Esophagus squamous epithelium (tissue), 4 donors: ENCODE measurements around the gene TEAD4.

Source experiments
- POLR2A ChIP-seq, 4 donors: fragments of 450-650 bp; IDR thresholded peaks; one replicate each; pipeline ENCODE4 v1.6.1; 2017; ENCODE audit warnings: antibody characterized with exemption in 4 of 4, mild to moderate bottlenecking in 4 of 4, moderate library complexity in 3 of 4
- TF ChIP-seq, protein P1 (sequence below), 6 experiments: fragments of 450-650 bp in 4 of 6; fragments of 200-600 bp in 2 of 6; sonication (generic) in 2 of 6; IDR thresholded peaks; one replicate each; pipeline ENCODE4 v1.5.1; 2016 to 2019; ENCODE audit warnings: antibody characterized with exemption in 6 of 6, mild to moderate bottlenecking in 4 of 6, moderate library complexity in 4 of 6

DNA sequence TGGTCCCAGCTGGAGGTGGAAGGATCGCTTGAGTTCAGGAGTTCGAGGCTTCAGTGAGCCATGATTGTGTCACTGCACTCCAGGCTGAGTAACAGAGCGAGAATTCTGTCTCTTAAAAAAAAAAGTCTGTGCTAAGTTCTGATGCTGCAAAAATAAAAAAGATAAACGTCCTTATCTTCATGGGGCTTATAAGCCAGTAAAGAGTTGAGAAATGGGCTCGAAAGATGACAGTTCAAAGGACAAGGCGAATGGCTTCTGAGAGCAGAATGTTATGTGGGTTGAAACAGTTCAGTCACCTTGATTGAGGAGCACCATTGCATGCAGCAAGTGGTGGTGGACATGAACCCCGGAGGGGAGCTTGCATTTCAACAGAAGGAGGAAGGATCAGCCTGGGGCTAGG is 122.7 kb downstream of the TEAD4 start:
- TF ChIP-seq, protein P1, sequence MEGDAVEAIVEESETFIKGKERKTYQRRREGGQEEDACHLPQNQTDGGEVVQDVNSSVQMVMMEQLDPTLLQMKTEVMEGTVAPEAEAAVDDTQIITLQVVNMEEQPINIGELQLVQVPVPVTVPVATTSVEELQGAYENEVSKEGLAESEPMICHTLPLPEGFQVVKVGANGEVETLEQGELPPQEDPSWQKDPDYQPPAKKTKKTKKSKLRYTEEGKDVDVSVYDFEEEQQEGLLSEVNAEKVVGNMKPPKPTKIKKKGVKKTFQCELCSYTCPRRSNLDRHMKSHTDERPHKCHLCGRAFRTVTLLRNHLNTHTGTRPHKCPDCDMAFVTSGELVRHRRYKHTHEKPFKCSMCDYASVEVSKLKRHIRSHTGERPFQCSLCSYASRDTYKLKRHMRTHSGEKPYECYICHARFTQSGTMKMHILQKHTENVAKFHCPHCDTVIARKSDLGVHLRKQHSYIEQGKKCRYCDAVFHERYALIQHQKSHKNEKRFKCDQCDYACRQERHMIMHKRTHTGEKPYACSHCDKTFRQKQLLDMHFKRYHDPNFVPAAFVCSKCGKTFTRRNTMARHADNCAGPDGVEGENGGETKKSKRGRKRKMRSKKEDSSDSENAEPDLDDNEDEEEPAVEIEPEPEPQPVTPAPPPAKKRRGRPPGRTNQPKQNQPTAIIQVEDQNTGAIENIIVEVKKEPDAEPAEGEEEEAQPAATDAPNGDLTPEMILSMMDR (IDR thresholded peaks at IDR 0.05), result no peak
- no peak for TF ChIP-seq POLR2A (IDR thresholded peaks at IDR 0.05)
